Activated naive CD4-positive, alpha-beta T cell treated with anti-CD3 and anti-CD28 coated beads, Interleukin-2, amount 50 U/mL, for 72 hours (primary cell): ENCODE measurements around the gene PLEKHA7. TPM values are rescaled to one million over a fixed set of nuclear protein-coding genes. Genes with fewer than 3 reads are reported as not detected.

Experiments used
- total RNA-seq, 2 donors: library from RNA; stranded (reverse); gene quantifications; one replicate each; pipeline ENCODE4 v1.2.3, GENCODE V29; 2022

PLEKHA7 gene
- total RNA-seq, 2 donors from 2014 or later: 3.6 to 5.7 TPM

Other genes starting within 250 kb of the PLEKHA7 start
- gene RPS13, start 63.3 kb upstream of the PLEKHA7 start, total RNA-seq: 1,000 to 10,000 TPM; 1,379 to 1,620 TPM
- gene PIK3C2A, start 193.6 kb upstream of the PLEKHA7 start, total RNA-seq: 10 to 100 TPM; 24.0 to 29.2 TPM